ENCODE measurements around the gene SLC35B2.

GRCh38 chr6:44232676-44233566, 24.4 kb downstream of the SLC35B2 start:
- no peak for TF ChIP-seq CTCF (IDR thresholded peaks at IDR 0.05)
- TF ChIP-seq POLR2A (IDR thresholded peaks at IDR 0.05): no peak
